Testis (tissue), 3 donors: Measurements from ENCODE around the gene TMED1. TPM values are rescaled to one million over a fixed set of nuclear protein-coding genes. Genes with fewer than 3 reads are reported as not detected.

ENCODE experiments used
- DNase-seq: peaks from one replicate; pipeline ENCODE4 v3.0.0-alpha.2; 2019
- H3K27ac ChIP-seq, 2 donors: fragments of 200-600 bp; sonication (generic); one replicate each; pipeline ENCODE4 v1.5.1; 2019
- H3K27me3 ChIP-seq: fragments of 200-600 bp; sonication (generic); one replicate; pipeline ENCODE4 v1.5.1; 2019
- H3K36me3 ChIP-seq: fragments of 200-600 bp; sonication (generic); one replicate; pipeline ENCODE4 v1.5.1; 2017; ENCODE audit warnings: low read depth; ENCODE audit errors: missing control alignments
- H3K4me1 ChIP-seq: fragments of 200-600 bp; sonication (generic); one replicate; pipeline ENCODE4 v1.5.1; 2019
- H3K4me3 ChIP-seq, 2 donors: fragments of 200-600 bp; sonication (generic); one replicate each; pipeline ENCODE4 v1.5.1; 2017 to 2019
- H3K9me3 ChIP-seq: fragments of 200-600 bp; sonication (generic); one replicate; pipeline ENCODE4 v1.5.1; 2017
- POLR2A ChIP-seq: fragments of 450-650 bp; IDR thresholded peaks from one replicate; pipeline ENCODE4 v1.6.1; 2017; ENCODE audit warnings: antibody characterized with exemption, mild to moderate bottlenecking, moderate library complexity
- WGBS, 2 donors: methylation state at CpG; one replicate each; pipeline ENCODE4 v1.1.5; 2018; 5-methylcytosine and 5-hydroxymethylcytosine counted together
- intact Hi-C: fragments of 100-400 bp; cut with DNase I; formaldehyde crosslinking; loops from one replicate; pipeline ENCODE4 v1.15.1; 2023; ENCODE audit warnings: low total_unique reads
- polyA plus RNA-seq: library from polyadenylated mRNA; stranded (reverse); fragments of 350-450 nt; fragmentation: Illumina TruSeq; extraction: RNeasy Lipid Tissue Mini Kit (QIAGEN cat#74804); gene quantifications from one replicate; pipeline ENCODE4 v1.2.3, GENCODE V29; 2014; ENCODE audit warnings: low read depth, low replicate concordance; ENCODE audit not compliant: insufficient read depth
- total RNA-seq, 2 donors: library from RNA; depleted of rRNA; stranded (reverse); fragments of >200 nt; gene quantifications; one replicate each; pipeline ENCODE4 v1.2.3, GENCODE V29; 2016
- TF ChIP-seq, protein P1 (sequence below), 3 experiments: fragments of 450-650 bp in 2 of 3; fragments of 200-600 bp in 1 of 3; sonication (generic) in 1 of 3; IDR thresholded peaks; one replicate each; pipeline ENCODE4 v1.5.1; 2016 to 2019; ENCODE audit warnings: antibody characterized with exemption in 3 of 3, mild to moderate bottlenecking in 2 of 3, moderate library complexity in 1 of 3

The TMED1 gene
- total and polyA plus RNA-seq, 3 donors from 2014 or later: 30.2 to 59.3 (median 34.0) TPM

DNA sequence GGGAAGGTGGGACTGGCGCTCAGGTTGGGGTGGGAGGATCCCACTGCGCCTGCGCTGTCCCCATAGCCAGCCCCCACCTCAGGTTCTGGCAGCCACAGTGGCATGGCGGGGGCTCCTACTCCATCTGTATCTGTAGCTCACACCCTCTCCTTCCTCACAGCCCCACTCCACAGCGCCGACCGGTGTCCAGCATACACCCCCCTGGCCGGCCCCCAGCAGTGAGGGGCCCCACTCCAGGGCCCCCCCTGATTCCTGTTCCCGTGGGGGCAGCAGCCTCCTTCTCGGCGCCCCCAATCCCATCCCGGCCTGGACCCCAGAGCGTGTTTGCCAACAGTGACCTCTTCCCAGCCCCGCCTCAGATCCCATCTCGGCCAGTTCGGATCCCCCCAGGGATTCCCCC lies 6.0 kb downstream of the TMED1 start:
- TF ChIP-seq, protein P1, sequence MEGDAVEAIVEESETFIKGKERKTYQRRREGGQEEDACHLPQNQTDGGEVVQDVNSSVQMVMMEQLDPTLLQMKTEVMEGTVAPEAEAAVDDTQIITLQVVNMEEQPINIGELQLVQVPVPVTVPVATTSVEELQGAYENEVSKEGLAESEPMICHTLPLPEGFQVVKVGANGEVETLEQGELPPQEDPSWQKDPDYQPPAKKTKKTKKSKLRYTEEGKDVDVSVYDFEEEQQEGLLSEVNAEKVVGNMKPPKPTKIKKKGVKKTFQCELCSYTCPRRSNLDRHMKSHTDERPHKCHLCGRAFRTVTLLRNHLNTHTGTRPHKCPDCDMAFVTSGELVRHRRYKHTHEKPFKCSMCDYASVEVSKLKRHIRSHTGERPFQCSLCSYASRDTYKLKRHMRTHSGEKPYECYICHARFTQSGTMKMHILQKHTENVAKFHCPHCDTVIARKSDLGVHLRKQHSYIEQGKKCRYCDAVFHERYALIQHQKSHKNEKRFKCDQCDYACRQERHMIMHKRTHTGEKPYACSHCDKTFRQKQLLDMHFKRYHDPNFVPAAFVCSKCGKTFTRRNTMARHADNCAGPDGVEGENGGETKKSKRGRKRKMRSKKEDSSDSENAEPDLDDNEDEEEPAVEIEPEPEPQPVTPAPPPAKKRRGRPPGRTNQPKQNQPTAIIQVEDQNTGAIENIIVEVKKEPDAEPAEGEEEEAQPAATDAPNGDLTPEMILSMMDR (IDR thresholded peaks at IDR 0.05): no peak
- Histone ChIP-seq H3K9me3 (no peaks in the 10 kb centered on the region), H3K27ac (no peak overlapping the region), H3K4me1 (peaks cover 2% of the 10 kb centered on the region), H3K4me3 (no peak overlapping the region), H3K36me3 (no peaks in the 10 kb centered on the region), H3K27me3 (no peaks in the 10 kb centered on the region)
- 77 to 84% methylated on average over 8 to 16 of the region's 16 CpGs for WGBS, 2 donors
- intact Hi-C loops: no loop called here
- no peak for DNase-seq

DNA sequence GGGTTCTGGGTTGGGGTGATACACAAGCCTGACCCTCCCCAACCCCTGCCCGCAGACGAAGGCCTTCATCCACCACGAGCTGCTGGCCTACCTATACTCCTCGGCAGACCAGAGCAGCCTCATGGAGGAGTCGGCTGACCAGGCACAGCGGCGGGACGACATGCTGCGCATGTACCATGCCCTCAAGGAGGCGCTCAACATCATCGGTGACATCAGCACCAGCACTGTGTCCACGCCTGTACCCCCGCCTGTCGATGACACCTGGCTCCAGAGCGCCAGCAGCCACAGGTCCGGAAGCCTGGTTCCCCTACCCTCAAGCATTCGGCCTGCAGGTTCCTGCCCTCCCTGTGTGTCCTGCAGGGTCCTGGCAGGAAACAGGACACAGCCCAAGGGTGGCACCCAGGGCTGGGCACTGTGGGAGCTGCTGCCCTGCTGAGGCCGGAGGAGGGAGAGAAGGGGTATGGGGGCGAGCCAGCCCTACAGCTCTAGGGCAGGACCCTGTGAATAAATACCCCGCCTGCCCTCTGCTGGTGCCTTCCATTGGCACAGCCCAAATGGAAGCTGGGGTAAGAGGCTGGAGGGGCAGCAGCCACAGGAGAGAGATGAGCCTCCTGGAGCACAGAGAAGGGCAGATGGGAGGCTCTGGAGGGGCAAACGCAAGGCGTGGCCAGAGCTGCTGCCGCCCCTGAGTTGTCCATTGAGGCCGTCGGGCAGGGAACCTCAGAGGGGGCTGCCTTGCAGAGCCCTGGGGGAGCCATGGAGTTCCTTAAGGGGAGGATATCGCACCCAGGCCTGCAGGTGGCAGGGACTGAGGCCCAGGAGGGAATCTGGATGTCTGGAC lies 6.8 kb downstream of the TMED1 start:
- H3K27ac ChIP-seq: no peak overlapping the region
- peak; percentile 37 for DNase-seq
- intact Hi-C loops: no loop called here
- H3K9me3 ChIP-seq: no peaks in the 10 kb centered on the region
- H3K4me3 ChIP-seq: no peak overlapping the region
- no peaks in the 10 kb centered on the region for H3K4me1 ChIP-seq
- 85 to 89% methylated on average over 11 to 26 of the region's 26 CpGs for WGBS, 2 donors
- no peaks in the 10 kb centered on the region for H3K27me3 ChIP-seq
- no peak for TF ChIP-seq POLR2A
- TF ChIP-seq, protein P1 (IDR thresholded peaks at IDR 0.05): no peak
- H3K36me3 ChIP-seq: no peaks in the 10 kb centered on the region

- DNase-seq: no peak
- no peaks in the 10 kb centered on the region for H3K36me3 ChIP-seq
These were observed 9.2 kb downstream of the TMED1 start for GRCh38 chr19:10826846-10827245.

DNA sequence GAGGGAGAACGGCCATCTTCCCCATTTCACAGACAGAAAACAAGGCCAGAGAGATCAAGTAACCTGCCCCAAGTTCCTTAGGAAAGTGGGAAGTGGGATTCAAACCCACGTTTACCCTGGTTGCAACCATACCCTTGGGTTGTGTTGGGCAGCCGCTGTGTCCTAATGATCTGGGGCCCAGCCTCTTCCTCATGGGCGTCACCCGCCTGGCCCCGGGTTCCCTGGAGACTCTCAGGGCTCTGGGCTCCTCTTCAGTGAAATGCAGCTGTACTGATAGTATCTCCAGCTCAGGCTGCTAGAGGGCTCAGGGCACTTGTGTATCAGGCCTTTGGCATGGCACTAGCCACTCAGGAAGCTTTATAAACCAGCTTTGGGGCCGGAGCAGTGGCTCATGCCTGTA lies 9.8 kb downstream of the TMED1 start:
- Histone ChIP-seq H3K36me3 (no peaks in the 10 kb centered on the region), H3K4me3 (no peak overlapping the region), H3K27ac (no peak overlapping the region), H3K4me1 (no peaks in the 10 kb centered on the region), H3K9me3 (no peaks in the 10 kb centered on the region), H3K27me3 (no peaks in the 10 kb centered on the region)
- intact Hi-C loops: no loop called here
- no peak for DNase-seq
- WGBS, 2 donors: 73 to 95% methylated on average over 7 of the region's 7 CpGs
- TF ChIP-seq POLR2A: no peak
- TF ChIP-seq, protein P1 (IDR thresholded peaks at IDR 0.05): no peak

More at GRCh38 chr19:10826846-10827245, 9.2 kb downstream of the TMED1 start:
- H3K4me3 ChIP-seq: no peak overlapping the region
- intact Hi-C loops: no loop called here
- 86 to 92% methylated on average over 6 of the region's 6 CpGs for WGBS, 2 donors
- H3K4me1 ChIP-seq: no peaks in the 10 kb centered on the region
- H3K9me3 ChIP-seq: no peaks in the 10 kb centered on the region
- TF ChIP-seq, protein P1 (IDR thresholded peaks at IDR 0.05): no peak
- no peak for TF ChIP-seq POLR2A
- H3K27me3 ChIP-seq: no peaks in the 10 kb centered on the region
- H3K27ac ChIP-seq: no peak overlapping the region

- Histone ChIP-seq H3K36me3 (no peaks in the 10 kb centered on the region), H3K9me3 (no peaks in the 10 kb centered on the region), H3K4me3 (no peak overlapping the region), H3K4me1 (no peaks in the 10 kb centered on the region), H3K27me3 (no peaks in the 10 kb centered on the region), H3K27ac (no peak overlapping the region)
- WGBS, 2 donors: 91 to 100% methylated on average over 2 to 12 of the region's 12 CpGs
- no peak for DNase-seq
- TF ChIP-seq, protein P1 (IDR thresholded peaks at IDR 0.05): no peak
- no peak for TF ChIP-seq POLR2A
- intact Hi-C loops: no loop called here
These were observed 12.3 kb downstream of the TMED1 start for GRCh38 chr19:10823690-10824089.
